ENCODE results near the gene HES4.

GRCh38 chr1:953524-954320 lies 46.2 kb downstream of the HES4 start:
- TF ChIP-seq CTCF (conservative IDR thresholded peaks at IDR 0.05; ENCODE audit: low read depth, low read length) (no peak), EZH2 (IDR thresholded peaks at IDR 0.05; ENCODE audit: borderline replicate concordance, low read depth, low read length, poor library complexity, severe bottlenecking) (no peak)

Data from A673 (cell line).